ENCODE data around the gene ZDHHC24. TPM values are rescaled to one million over a fixed set of nuclear protein-coding genes. Genes with fewer than 3 reads are reported as not detected.
A peak's percentile ranks its signal among the peaks of the same experiment; 100 is the strongest.

Gene ZDHHC24, protein sequence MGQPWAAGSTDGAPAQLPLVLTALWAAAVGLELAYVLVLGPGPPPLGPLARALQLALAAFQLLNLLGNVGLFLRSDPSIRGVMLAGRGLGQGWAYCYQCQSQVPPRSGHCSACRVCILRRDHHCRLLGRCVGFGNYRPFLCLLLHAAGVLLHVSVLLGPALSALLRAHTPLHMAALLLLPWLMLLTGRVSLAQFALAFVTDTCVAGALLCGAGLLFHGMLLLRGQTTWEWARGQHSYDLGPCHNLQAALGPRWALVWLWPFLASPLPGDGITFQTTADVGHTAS
- 8.7 and 11.6 TPM in 2 replicates for total RNA-seq
- 5.1 and 6.0 TPM in 2 replicates for polyA plus RNA-seq
- polyA plus RNA-seq (2012) = 6.4 and 6.9 TPM in 2 replicates
- 6.2 and 10.4 TPM in 2 replicates for polyA minus RNA-seq (ENCODE audit: low replicate concordance)

DNA sequence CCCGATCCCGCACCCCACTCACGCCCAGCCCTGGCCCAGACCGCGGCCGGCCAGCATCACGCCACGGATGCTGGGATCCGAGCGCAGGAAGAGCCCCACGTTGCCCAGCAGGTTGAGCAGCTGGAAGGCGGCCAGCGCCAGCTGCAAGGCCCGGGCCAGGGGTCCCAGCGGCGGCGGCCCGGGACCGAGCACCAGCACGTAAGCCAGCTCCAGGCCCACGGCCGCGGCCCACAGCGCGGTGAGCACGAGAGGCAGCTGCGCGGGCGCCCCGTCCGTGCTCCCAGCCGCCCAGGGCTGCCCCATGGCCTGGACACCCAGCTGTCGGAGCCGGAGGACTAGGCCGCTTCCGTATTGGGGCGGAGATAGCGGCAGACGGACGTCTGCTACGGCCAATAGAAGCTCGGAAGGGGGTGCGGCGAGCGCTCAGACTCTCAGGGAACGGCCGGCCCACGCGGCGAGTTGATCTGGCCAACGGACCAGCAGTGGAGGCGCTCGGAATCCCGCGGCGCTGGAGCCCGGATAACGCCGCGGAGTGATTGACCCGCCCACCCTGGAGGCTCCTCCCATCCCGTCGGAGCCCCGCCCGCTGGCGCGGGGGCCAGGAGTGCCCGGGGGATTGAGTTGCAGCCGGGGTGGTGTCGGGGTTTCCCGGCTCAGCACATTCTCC is at the start of gene ZDHHC24:
Gene ZDHHC24 (minus strand): TSS at position 348 of the 667 bp plus-strand sequence. CDS start 45 bp downstream, at position 303.
- Histone ChIP-seq H3K4me3 (replicated peaks in 1 of 4; ENCODE audit: control extremely low read depth in 1 of 4, insufficient read depth in 1 of 4, low read depth in 3 of 4, low read length in 4 of 4) (peak within 1 kb of the TSS; percentile 44 to 83 (median 70)), H3K27me3 (ENCODE audit: control insufficient read depth, insufficient read depth, low read length) (peaks cover 17% of the 10 kb centered on the region), H2AFZ (ENCODE audit: low read length) (peak within 1 kb of the TSS; percentile 51), H3K4me2 (ENCODE audit: extremely low read depth, insufficient read depth, low read length) (peak within 1 kb of the TSS; percentile 93), H3K9ac (ENCODE audit: insufficient read depth, low read length) (peak within 1 kb of the TSS; percentile 78), H3K9me3 (ENCODE audit: control insufficient read depth, insufficient read depth, low read depth, low read length) (no peaks in the 10 kb centered on the region), H3K36me3 (ENCODE audit: control insufficient read depth, insufficient read depth, low read length) (peaks cover 4% of the 10 kb centered on the region), H3K79me2 (ENCODE audit: control insufficient read depth, insufficient read depth, low read length) (no peaks in the 10 kb centered on the region), H3K4me1 (ENCODE audit: control insufficient read depth, extremely low read depth, insufficient read depth, low read length) (peaks cover 8% of the 10 kb centered on the region), H3K27ac (ENCODE audit: insufficient read depth, low read length) (peak within 1 kb of the TSS; percentile 46), H4K20me1 (ENCODE audit: control insufficient read depth, extremely low read depth, insufficient read depth, low read length) (no peaks in the 10 kb centered on the region)
- DNase-seq (ENCODE audit: low read depth in 2 of 2) = peak; percentile 97
- TF ChIP-seq, protein P1, sequence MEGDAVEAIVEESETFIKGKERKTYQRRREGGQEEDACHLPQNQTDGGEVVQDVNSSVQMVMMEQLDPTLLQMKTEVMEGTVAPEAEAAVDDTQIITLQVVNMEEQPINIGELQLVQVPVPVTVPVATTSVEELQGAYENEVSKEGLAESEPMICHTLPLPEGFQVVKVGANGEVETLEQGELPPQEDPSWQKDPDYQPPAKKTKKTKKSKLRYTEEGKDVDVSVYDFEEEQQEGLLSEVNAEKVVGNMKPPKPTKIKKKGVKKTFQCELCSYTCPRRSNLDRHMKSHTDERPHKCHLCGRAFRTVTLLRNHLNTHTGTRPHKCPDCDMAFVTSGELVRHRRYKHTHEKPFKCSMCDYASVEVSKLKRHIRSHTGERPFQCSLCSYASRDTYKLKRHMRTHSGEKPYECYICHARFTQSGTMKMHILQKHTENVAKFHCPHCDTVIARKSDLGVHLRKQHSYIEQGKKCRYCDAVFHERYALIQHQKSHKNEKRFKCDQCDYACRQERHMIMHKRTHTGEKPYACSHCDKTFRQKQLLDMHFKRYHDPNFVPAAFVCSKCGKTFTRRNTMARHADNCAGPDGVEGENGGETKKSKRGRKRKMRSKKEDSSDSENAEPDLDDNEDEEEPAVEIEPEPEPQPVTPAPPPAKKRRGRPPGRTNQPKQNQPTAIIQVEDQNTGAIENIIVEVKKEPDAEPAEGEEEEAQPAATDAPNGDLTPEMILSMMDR (conservative IDR thresholded peaks at IDR 0.05 in 1 of 2, IDR thresholded peaks at IDR 0.05 in 1 of 2; ENCODE audit: low read depth in 1 of 2, low read length in 2 of 2) = no peak
- TF ChIP-seq EZH2 (IDR thresholded peaks at IDR 0.05; ENCODE audit: low read length, missing control alignments) = no peak

DNA sequence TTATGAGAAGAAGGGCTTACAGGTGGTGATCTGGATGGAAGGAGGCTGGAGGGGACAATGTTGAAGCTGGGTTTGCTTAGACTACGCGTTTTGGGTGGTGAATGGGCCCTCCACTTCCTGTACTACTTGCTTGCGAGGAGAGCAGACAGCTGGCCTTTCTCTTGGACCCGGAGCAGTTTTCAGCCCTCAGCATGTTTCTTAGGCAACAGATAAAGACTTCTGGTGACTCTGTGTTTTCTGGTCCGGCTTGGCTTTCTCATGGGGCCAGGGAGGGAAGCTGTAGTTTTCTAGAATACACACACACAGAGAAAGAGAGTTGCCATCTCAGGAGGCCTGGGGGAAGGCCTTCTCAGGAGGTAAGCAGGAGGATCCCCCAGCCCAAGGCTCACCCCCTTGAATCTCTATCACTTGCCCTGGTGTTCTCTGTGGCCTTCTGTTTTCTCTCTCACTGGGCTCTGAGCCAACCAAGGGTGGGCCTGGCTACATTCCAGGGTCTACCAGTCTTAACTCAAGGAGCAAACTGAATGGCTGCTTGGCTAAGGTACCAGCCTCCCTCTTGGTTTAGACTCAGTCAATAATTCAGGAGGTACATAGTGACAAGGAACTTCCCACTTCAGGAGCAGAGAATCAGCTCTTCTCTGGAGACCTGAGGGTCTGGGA is 49.5 kb upstream of the ZDHHC24 start:
- Histone ChIP-seq H3K27me3 (ENCODE audit: control insufficient read depth, insufficient read depth, low read length) (no peaks in the 10 kb centered on the region), H3K79me2 (ENCODE audit: control insufficient read depth, insufficient read depth, low read length) (peaks cover 6% of the 10 kb centered on the region), H3K36me3 (ENCODE audit: control insufficient read depth, insufficient read depth, low read length) (peaks cover 5% of the 10 kb centered on the region), H3K9me3 (ENCODE audit: control insufficient read depth, insufficient read depth, low read depth, low read length) (no peaks in the 10 kb centered on the region), H4K20me1 (ENCODE audit: control insufficient read depth, extremely low read depth, insufficient read depth, low read length) (no peaks in the 10 kb centered on the region), H3K4me2 (ENCODE audit: extremely low read depth, insufficient read depth, low read length) (no peak overlapping the region), H2AFZ (ENCODE audit: low read length) (no peak overlapping the region), H3K4me1 (ENCODE audit: control insufficient read depth, extremely low read depth, insufficient read depth, low read length) (no peaks in the 10 kb centered on the region), H3K4me3 (replicated peaks in 1 of 4; ENCODE audit: control extremely low read depth in 1 of 4, insufficient read depth in 1 of 4, low read depth in 3 of 4, low read length in 4 of 4) (peak overlapping the region in 1 of 4 experiments; percentile 34), H3K9ac (ENCODE audit: insufficient read depth, low read length) (no peak overlapping the region), H3K27ac (ENCODE audit: insufficient read depth, low read length) (no peak overlapping the region)
- no peak for TF ChIP-seq EZH2 (IDR thresholded peaks at IDR 0.05; ENCODE audit: low read length, missing control alignments)
- TF ChIP-seq, protein P1 (conservative IDR thresholded peaks at IDR 0.05 in 1 of 2, IDR thresholded peaks at IDR 0.05 in 1 of 2; ENCODE audit: low read depth in 1 of 2, low read length in 2 of 2) = no peak
- peak; percentile 57 to 87 for DNase-seq (ENCODE audit: low read depth in 2 of 2)

GRCh38 chr11:66593650-66594049 is 47.8 kb upstream of the ZDHHC24 start:
- no peak for DNase-seq (ENCODE audit: low read depth in 2 of 2)
- Histone ChIP-seq H2AFZ (ENCODE audit: low read length) (peak overlapping the region; percentile 98), H3K4me2 (ENCODE audit: extremely low read depth, insufficient read depth, low read length) (peak overlapping the region; percentile 97), H3K9ac (ENCODE audit: insufficient read depth, low read length) (peak overlapping the region; percentile 84), H3K36me3 (ENCODE audit: control insufficient read depth, insufficient read depth, low read length) (no peaks in the 10 kb centered on the region), H3K4me1 (ENCODE audit: control insufficient read depth, extremely low read depth, insufficient read depth, low read length) (no peaks in the 10 kb centered on the region), H3K79me2 (ENCODE audit: control insufficient read depth, insufficient read depth, low read length) (peaks cover 6% of the 10 kb centered on the region), H3K9me3 (ENCODE audit: control insufficient read depth, insufficient read depth, low read depth, low read length) (no peaks in the 10 kb centered on the region), H3K4me3 (replicated peaks in 1 of 4; ENCODE audit: control extremely low read depth in 1 of 4, insufficient read depth in 1 of 4, low read depth in 3 of 4, low read length in 4 of 4) (peak overlapping the region; percentile 76 to 93 (median 88)), H3K27me3 (ENCODE audit: control insufficient read depth, insufficient read depth, low read length) (no peaks in the 10 kb centered on the region), H4K20me1 (ENCODE audit: control insufficient read depth, extremely low read depth, insufficient read depth, low read length) (no peaks in the 10 kb centered on the region), H3K27ac (ENCODE audit: insufficient read depth, low read length) (peak overlapping the region; percentile 87)
- TF ChIP-seq EZH2 (IDR thresholded peaks at IDR 0.05; ENCODE audit: low read length, missing control alignments) = no peak
- TF ChIP-seq, protein P1 (conservative IDR thresholded peaks at IDR 0.05 in 1 of 2, IDR thresholded peaks at IDR 0.05 in 1 of 2; ENCODE audit: low read depth in 1 of 2, low read length in 2 of 2) = no peak

Measured in fibroblast of lung (primary cell).